SK-N-SH (cell line): ENCODE data around the gene RAPGEF2. TPM values are rescaled to one million over a fixed set of nuclear protein-coding genes. Genes with fewer than 3 reads are reported as not detected.
A peak's percentile ranks its signal among the peaks of the same experiment; 100 is the strongest.

ENCODE experiments used
- CTCF ChIA-PET: fragments of 300-600, 350-600 bp; formaldehyde crosslinking; extraction: SDS; loops from one replicate; lab custom pipeline; 2021; lab: Yijun Ruan, JAX
- POLR2A ChIA-PET: fragments of 350-600 bp; sonication (Branson Sonifier 250); formaldehyde crosslinking; extraction: SDS; loops from one replicate; lab custom pipeline; 2020; ENCODE audit warnings: antibody characterized with exemption, inconsistent platforms; lab: Yijun Ruan, JAX
- DNase-seq: peaks from one replicate; pipeline ENCODE4 v3.0.0; 2012
- H2AFZ ChIP-seq: fragments of 200-600 bp; sonication (generic); 2 replicates; pipeline ENCODE4 v1.8.1; 2016; ENCODE audit warnings: antibody characterized with exemption, mild to moderate bottlenecking, low read depth
- H3F3A ChIP-seq: fragments of 200-600 bp; sonication (generic); replicated peaks from 2 replicates; pipeline ENCODE3; 2016; ENCODE audit warnings: antibody characterized with exemption, mild to moderate bottlenecking; ENCODE audit not compliant: insufficient read depth
- H3K27ac ChIP-seq, 2 experiments: fragments of 200-500 bp in 1 of 2; fragments of 200-600 bp in 1 of 2; sonication (Bioruptor generic) in 1 of 2; sonication (generic), shearing (Covaris generic) in 1 of 2; 2 replicates each; pipeline versions ENCODE4 v1.5.1 to v1.6.1; 2014 to 2016; ENCODE audit warnings: low read depth in 2 of 2, inconsistent platforms in 1 of 2, low read length in 1 of 2, mild to moderate bottlenecking in 1 of 2, mixed read lengths in 1 of 2
- H3K27me3 ChIP-seq: fragments of 200-600 bp; sonication (generic), shearing (Covaris generic); 2 replicates; pipeline ENCODE4 v1.6.1; 2016; ENCODE audit warnings: mixed run types; ENCODE audit not compliant: insufficient read depth
- H3K36me3 ChIP-seq, 2 experiments: fragments of 200-500 bp in 1 of 2; fragments of 200-600 bp in 1 of 2; sonication (Bioruptor generic) in 1 of 2; sonication (generic) in 1 of 2; replicated peaks in 1 of 2; 2 replicates each; pipeline versions ENCODE3 to v1.5.1; 2014 to 2016; ENCODE audit warnings: low read length in 1 of 2, mild to moderate bottlenecking in 1 of 2; ENCODE audit not compliant: insufficient read depth in 2 of 2, control insufficient read depth in 1 of 2
- H3K4me1 ChIP-seq, 2 experiments: fragments of 200-500 bp in 1 of 2; fragments of 200-600 bp in 1 of 2; sonication (Bioruptor generic) in 1 of 2; sonication (generic), shearing (Covaris generic) in 1 of 2; 2 replicates each; pipeline versions ENCODE4 v1.5.1 to v1.6.1; 2014 to 2016; ENCODE audit warnings: low read depth in 1 of 2, low read length in 1 of 2, mixed run types in 1 of 2; ENCODE audit not compliant: insufficient read depth in 2 of 2, control insufficient read depth in 1 of 2
- H3K4me2 ChIP-seq: fragments of 200-600 bp; sonication (generic), shearing (Covaris generic); 2 replicates; pipeline ENCODE4 v1.6.1; 2017; ENCODE audit warnings: mixed run types
- H3K4me3 ChIP-seq, 2 experiments: fragments of 200-500 bp in 1 of 2; fragments of 200-600 bp in 1 of 2; sonication (Bioruptor generic) in 1 of 2; sonication (generic), shearing (Covaris generic) in 1 of 2; 2 replicates each; pipeline versions ENCODE4 v1.5.1 to v1.8.1; 2014 to 2016; ENCODE audit warnings: low read depth in 2 of 2, inconsistent platforms in 1 of 2, low read length in 1 of 2, mild to moderate bottlenecking in 1 of 2, mixed read lengths in 1 of 2, moderate library complexity in 1 of 2
- H3K79me2 ChIP-seq: fragments of 200-600 bp; sonication (generic); 2 replicates; pipeline ENCODE4 v1.8.1; 2017; ENCODE audit warnings: mild to moderate bottlenecking; ENCODE audit not compliant: insufficient read depth
- H3K9ac ChIP-seq: fragments of 200-600 bp; sonication (generic); 2 replicates; pipeline ENCODE4 v1.6.1; 2017; ENCODE audit warnings: mixed run types
- H3K9me2 ChIP-seq: fragments of 200-600 bp; sonication (generic); 2 replicates; pipeline ENCODE4 v1.6.1; 2017; ENCODE audit warnings: mixed run types
- H3K9me3 ChIP-seq: fragments of 200-600 bp; sonication (generic); 2 replicates; pipeline ENCODE4 v1.6.1; 2017; ENCODE audit warnings: mixed run types, mild to moderate bottlenecking, moderate library complexity
- H4K20me1 ChIP-seq: fragments of 200-600 bp; sonication (generic); 2 replicates; pipeline ENCODE4 v1.6.1; 2017; ENCODE audit warnings: mild to moderate bottlenecking, mixed run types; ENCODE audit not compliant: insufficient read depth
- CTCF ChIP-seq: fragments of 200-600 bp; sonication (generic); IDR thresholded peaks from 2 replicates; pipeline ENCODE4 v1.6.1; 2017; ENCODE audit warnings: antibody characterized with exemption, mild to moderate bottlenecking, moderate library complexity
- MAX ChIP-seq: IDR thresholded peaks from 2 replicates; pipeline ENCODE4 v1.4.0; 2012; ENCODE audit warnings: low read depth
- NFIC ChIP-seq: IDR thresholded peaks from 2 replicates; pipeline ENCODE4 v1.4.0; 2012; ENCODE audit warnings: borderline replicate concordance
- RAD21 ChIP-seq: IDR thresholded peaks from 2 replicates; pipeline ENCODE4 v1.6.1; 2012; ENCODE audit warnings: mild to moderate bottlenecking, low read length
- REST ChIP-seq: IDR thresholded peaks from 2 replicates; pipeline ENCODE4 v1.6.1; 2012; ENCODE audit warnings: mild to moderate bottlenecking, low read depth, low read length, moderate library complexity
- RFX5 ChIP-seq: IDR thresholded peaks from 2 replicates; pipeline ENCODE4 v1.6.1; 2012; ENCODE audit warnings: mild to moderate bottlenecking, improper control_type of control experiment, low read length
- RXRA ChIP-seq: IDR thresholded peaks from 2 replicates; pipeline ENCODE4 v1.4.0; 2012; ENCODE audit warnings: low read depth, mild to moderate bottlenecking, borderline replicate concordance
- SIN3A ChIP-seq: IDR thresholded peaks from 2 replicates; pipeline ENCODE4 v1.6.1; 2012; ENCODE audit warnings: low read depth, mild to moderate bottlenecking, low read length, moderate library complexity, borderline replicate concordance
- TCF12 ChIP-seq: IDR thresholded peaks from 2 replicates; pipeline ENCODE4 v1.4.0; 2012
- WGBS: methylation state at CpG from one replicate; pipeline ENCODE4 v1.1.6; 2017; ENCODE audit warnings: low lambda C conversion rate; 5-methylcytosine and 5-hydroxymethylcytosine counted together
- polyA plus RNA-seq, 3 experiments: library from polyadenylated mRNA; depleted of rRNA; stranded (reverse); fragments of >200 nt; gene quantifications; 2 replicates each; pipeline ENCODE4 v1.2.3, GENCODE V29; 2012

RAPGEF2 gene
- polyA plus RNA-seq, 1 of the 3 experiments (the other 2 are of a cell fraction): 19.2 TPM

- Histone ChIP-seq H3K27ac (no peak overlapping the region), H3K4me2 (peak overlapping the region; percentile 20; the same call in 1 of the 2 replicates), H3K36me3 (no peaks in the 10 kb centered on the region), H3K4me1 (peaks cover 6 to 33% of the 10 kb centered on the region in 2 experiments), H3K9ac (no peak overlapping the region), H3K27me3 (no peaks in the 10 kb centered on the region), H3K4me3 (no peak overlapping the region), H4K20me1 (peaks cover 22% of the 10 kb centered on the region), H2AFZ (no peak overlapping the region), H3K79me2 (peaks cover 87% of the 10 kb centered on the region), H3F3A (peaks cover 18% of the 10 kb centered on the region), H3K9me3 (no peaks in the 10 kb centered on the region), H3K9me2 (no peaks in the 10 kb centered on the region)
- no peak for TF ChIP-seq MAX
- TF ChIP-seq SIN3A: no peak
- no peak for TF ChIP-seq REST
- TF ChIP-seq TCF12: no peak
- TF ChIP-seq NFIC: no peak
- TF ChIP-seq RFX5: no peak
- TF ChIP-seq RAD21: no peak
- no peak for TF ChIP-seq RXRA
- no peak for TF ChIP-seq CTCF
- CTCF ChIA-PET: interaction anchor here (2.7 kb wide), 1 partner anchor 321 kb away, joined by 18 read pairs; no protein-coding TSS in a partner anchor
- POLR2A ChIA-PET: no interaction called here
- no peak for DNase-seq
- 98% methylated on average over 2 of the region's 2 CpGs for WGBS
Measured at GRCh38 chr4:159178151-159178546, 75.3 kb downstream of the RAPGEF2 start.
